ENCODE data around the gene FRMD6.

FRMD6 gene

GRCh38 chr14:51653775-51654532 is 2.2 kb downstream of the FRMD6 start:
- H3K27ac ChIP-seq, result no peak overlapping the region
- no peak for TF ChIP-seq CTCF (conservative IDR thresholded peaks at IDR 0.05)
- TF ChIP-seq ZFX (IDR thresholded peaks at IDR 0.05), result no peak

GRCh38 chr14:51654533-51654845 is 2.8 kb downstream of the FRMD6 start:
- H3K27ac ChIP-seq, result no peak overlapping the region
- TF ChIP-seq ZFX (IDR thresholded peaks at IDR 0.05) (no peak), CTCF (conservative IDR thresholded peaks at IDR 0.05) (no peak)

DNA sequence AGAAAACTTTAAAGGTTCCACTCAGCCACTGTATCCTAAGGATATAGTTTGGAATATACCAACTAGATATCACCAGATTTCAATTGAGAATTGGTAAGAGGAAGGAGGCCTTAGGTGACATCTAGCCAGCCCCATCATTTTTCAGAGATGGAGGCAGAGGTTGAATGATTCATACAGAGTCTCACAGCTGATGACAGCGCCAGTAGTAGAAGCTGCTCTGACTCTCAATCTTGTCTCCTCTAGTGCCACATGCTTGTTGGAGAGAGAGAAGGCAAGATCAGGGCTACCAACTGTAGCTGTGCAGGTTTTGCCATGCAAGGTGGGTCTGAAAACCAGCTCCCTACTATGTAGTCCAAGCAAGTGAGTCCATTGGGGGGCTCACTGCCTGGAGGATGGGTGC is 6.1 kb downstream of the FRMD6 start:
- H3K27ac ChIP-seq, result no peak overlapping the region

GRCh38 chr14:51658441-51659173 is 6.9 kb downstream of the FRMD6 start:
- TF ChIP-seq ZFX (IDR thresholded peaks at IDR 0.05), result no peak
- TF ChIP-seq CTCF (conservative IDR thresholded peaks at IDR 0.05), result no peak
- H3K27ac ChIP-seq, result no peak overlapping the region

More for the DNA sequence above, 6.1 kb downstream of the FRMD6 start:
- TF ChIP-seq ZFX (IDR thresholded peaks at IDR 0.05) (no peak), CTCF (conservative IDR thresholded peaks at IDR 0.05) (no peak)

GRCh38 chr14:51660741-51661140 is 9.0 kb downstream of the FRMD6 start:
- TF ChIP-seq CTCF (conservative IDR thresholded peaks at IDR 0.05) (no peak), ZFX (IDR thresholded peaks at IDR 0.05) (no peak)
- no peak overlapping the region for H3K27ac ChIP-seq

DNA sequence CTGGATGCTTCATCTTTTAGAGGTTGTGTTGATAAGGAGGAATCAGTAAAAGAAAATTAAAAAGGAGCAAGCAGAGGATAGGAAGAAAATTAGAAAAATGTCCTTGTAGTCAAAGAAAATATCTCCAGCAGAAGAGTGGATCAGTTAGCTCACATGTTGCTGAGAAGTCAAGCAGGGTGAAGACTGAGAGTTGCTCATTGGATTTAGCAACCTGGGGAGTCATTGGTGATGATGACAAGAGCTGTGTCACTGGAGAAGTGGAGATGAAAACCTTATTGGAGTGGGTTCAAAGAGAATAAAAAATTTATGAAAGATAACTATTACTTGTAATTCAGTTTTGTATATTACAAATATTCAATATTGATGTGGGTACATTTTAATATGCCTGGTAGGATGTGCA is 9.8 kb downstream of the FRMD6 start:
- TF ChIP-seq CTCF (conservative IDR thresholded peaks at IDR 0.05), result no peak
- no peak for TF ChIP-seq ZFX (IDR thresholded peaks at IDR 0.05)
- H3K27ac ChIP-seq, result no peak overlapping the region

GRCh38 chr14:51663783-51664326 is 12.1 kb downstream of the FRMD6 start:
- H3K27ac ChIP-seq, result no peak overlapping the region
- no peak for TF ChIP-seq ZFX (IDR thresholded peaks at IDR 0.05)
- no peak for TF ChIP-seq CTCF (conservative IDR thresholded peaks at IDR 0.05)
